Endothelial cell of umbilical vein (primary cell): ENCODE measurements around the gene CHSY3. TPM values are rescaled to one million over a fixed set of nuclear protein-coding genes. Genes with fewer than 3 reads are reported as not detected.

Experiments used
- BruUV-seq: library from RNA; stranded (reverse); fragments of 400-500 nt; replicated peaks from 2 replicates; lab custom pipeline; 2021; lab: Mats Ljungman, UMichigan
- CTCF ChIA-PET: fragments of 300-600, 350-600 bp; sonication (Branson Sonifier 250); formaldehyde crosslinking; loops from one replicate; lab custom pipeline; 2021; ENCODE audit warnings: antibody characterized with exemption, inconsistent platforms; lab: Charles Lee
- POLR2A ChIA-PET: fragments of 300-600, 350-600 bp; sonication (Branson Sonifier 250); formaldehyde crosslinking; loops from one replicate; lab custom pipeline; 2021; ENCODE audit warnings: antibody characterized with exemption, inconsistent platforms; lab: Charles Lee
- DNase-seq: peaks from one replicate; pipeline ENCODE4 v3.0.0-alpha.2; 2011; ENCODE audit warnings: low read depth, low spot score
- FAIRE-seq: peaks from 2 replicates; lab custom pipeline; 2011; peaks lifted over from hg19 to GRCh38; lab: Jason Lieb, UNC
- H2AFZ ChIP-seq: 2 replicates; pipeline ENCODE4 v1.6.0; 2012; ENCODE audit warnings: low read depth, low read length, control low read depth, inconsistent platforms
- H3K27ac ChIP-seq: 2 replicates; pipeline ENCODE4 v1.5.1; 2011; ENCODE audit warnings: low read depth, mild to moderate bottlenecking, control low read depth, low read length, moderate library complexity; ENCODE audit not compliant: insufficient read depth
- H3K27me3 ChIP-seq, 2 experiments: 2 replicates each; pipeline versions ENCODE4 v1.6.0 to v1.6.1; 2011; ENCODE audit warnings: low read length in 2 of 2, mixed read lengths in 1 of 2; ENCODE audit not compliant: control insufficient read depth in 2 of 2, insufficient read depth in 2 of 2
- H3K36me3 ChIP-seq, 2 experiments: 2 replicates in 1 of 2; 3 replicates in 1 of 2; pipeline ENCODE4 v1.5.1; 2011; ENCODE audit warnings: low read length in 2 of 2, mild to moderate bottlenecking in 1 of 2, moderate library complexity in 1 of 2; ENCODE audit not compliant: control insufficient read depth in 2 of 2, insufficient read depth in 2 of 2; ENCODE audit errors: extremely low read depth in 1 of 2
- H3K4me1 ChIP-seq: 3 replicates; pipeline ENCODE4 v1.5.1; 2011; ENCODE audit warnings: mild to moderate bottlenecking, low read length; ENCODE audit not compliant: control insufficient read depth, insufficient read depth; ENCODE audit errors: extremely low read depth
- H3K4me2 ChIP-seq: 2 replicates; pipeline ENCODE4 v1.6.1; 2011; ENCODE audit warnings: low read length, control low read depth, mixed read lengths; ENCODE audit not compliant: insufficient read depth
- H3K4me3 ChIP-seq, 3 experiments: fragments of 200-600 bp in 1 of 3; sonication (generic), shearing (Covaris generic) in 1 of 3; replicated peaks in 1 of 3; 2 replicates each; pipeline ENCODE4 v1.5.1; 2011 to 2016; ENCODE audit warnings: control low read depth in 3 of 3, low read length in 3 of 3, mild to moderate bottlenecking in 2 of 3, inconsistent platforms in 1 of 3, low read depth in 1 of 3, moderate library complexity in 1 of 3; ENCODE audit not compliant: insufficient read depth in 1 of 3
- H3K79me2 ChIP-seq: 2 replicates; pipeline ENCODE4 v1.6.0; 2012; ENCODE audit warnings: low read length, inconsistent platforms; ENCODE audit not compliant: control insufficient read depth, insufficient read depth
- H3K9ac ChIP-seq: replicated peaks from 2 replicates; pipeline ENCODE3; 2011; ENCODE audit warnings: low read length, control low read depth; ENCODE audit not compliant: insufficient read depth; ENCODE audit errors: extremely low read depth
- H3K9me1 ChIP-seq: replicated peaks from 3 replicates; pipeline ENCODE4 v1.6.0; 2011; ENCODE audit warnings: mild to moderate bottlenecking, low read length; ENCODE audit not compliant: control insufficient read depth, insufficient read depth; ENCODE audit errors: extremely low read depth
- H3K9me3 ChIP-seq: replicated peaks from 2 replicates; pipeline ENCODE4 v1.5.1; 2012; ENCODE audit warnings: low read length, inconsistent platforms; ENCODE audit not compliant: control insufficient read depth, insufficient read depth
- H4K20me1 ChIP-seq: replicated peaks from 2 replicates; pipeline ENCODE3; 2011; ENCODE audit warnings: mild to moderate bottlenecking, low read length; ENCODE audit not compliant: control insufficient read depth, insufficient read depth; ENCODE audit errors: extremely low read depth
- EZH2 ChIP-seq: IDR thresholded peaks from 2 replicates; pipeline ENCODE4 v1.6.1; 2012; ENCODE audit warnings: borderline replicate concordance, low read depth, mild to moderate bottlenecking, moderate library complexity, low read length, inconsistent platforms; ENCODE audit not compliant: severe bottlenecking
- JUN ChIP-seq: IDR thresholded peaks from 2 replicates; pipeline ENCODE4 v1.6.1; 2011; ENCODE audit warnings: borderline replicate concordance, low read depth; ENCODE audit not compliant: insufficient read length, insufficient read depth
- MYC ChIP-seq: IDR thresholded peaks from one replicate; pipeline ENCODE4 v1.6.1; 2011; ENCODE audit warnings: mild to moderate bottlenecking, low read depth, low read length
- POLR2AphosphoS5 ChIP-seq: IDR thresholded peaks from 2 replicates; pipeline ENCODE4 v1.6.1; 2012; ENCODE audit warnings: low read depth, mild to moderate bottlenecking, control low read depth, low read length, moderate library complexity; ENCODE audit not compliant: insufficient read depth
- dilution Hi-C: fragments of 300-500 bp; cut with MboI; formaldehyde crosslinking; loops from one replicate; pipeline ENCODE4 v1.15.0; 2019; ENCODE audit warnings: low sequenced_read_pairs; ENCODE audit not compliant: extremely low pct_ligation_motif_present
- intact Hi-C: fragments of 100-400 bp; cut with micrococcal nuclease; formaldehyde crosslinking; loops from one replicate; pipeline ENCODE4 v1.10.0; 2022
- polyA plus RNA-seq, 4 experiments: library from polyadenylated mRNA; depleted of rRNA in 3 of 4; stranded (reverse) in 3 of 4; unstranded in 1 of 4; fragments of >200 nt; gene quantifications; 2 replicates each; pipeline versions ENCODE4 v1.2.1 to v1.2.3, GENCODE V29; 2011 to 2012; ENCODE audit warnings: missing spikeins in 1 of 4
- total RNA-seq: library from RNA; stranded (reverse); gene quantifications from 2 replicates; pipeline ENCODE4 v1.2.3, GENCODE V29; 2021
- TF ChIP-seq, protein P1 (sequence below), 2 donors: IDR thresholded peaks; 1 replicate in 1 of 2; 2 replicates in 1 of 2; pipeline ENCODE4 v1.5.1; 2011; ENCODE audit warnings: low read length in 2 of 2, mild to moderate bottlenecking in 2 of 2, moderate library complexity in 2 of 2, control low read depth in 1 of 2, inconsistent platforms in 1 of 2, low read depth in 1 of 2; ENCODE audit not compliant: insufficient read depth in 1 of 2; ENCODE audit errors: extremely low read depth in 1 of 2
- TF ChIP-seq, protein P2 (sequence below): IDR thresholded peaks from 2 replicates; pipeline ENCODE4 v1.6.1; 2011; ENCODE audit not compliant: insufficient read depth, insufficient read length

Gene CHSY3
- total and polyA plus RNA-seq, 2 donors (not counting 3 experiments of a cell fraction or from before 2014, with no cell fraction given) = 2.2 to 8.4 TPM

DNA sequence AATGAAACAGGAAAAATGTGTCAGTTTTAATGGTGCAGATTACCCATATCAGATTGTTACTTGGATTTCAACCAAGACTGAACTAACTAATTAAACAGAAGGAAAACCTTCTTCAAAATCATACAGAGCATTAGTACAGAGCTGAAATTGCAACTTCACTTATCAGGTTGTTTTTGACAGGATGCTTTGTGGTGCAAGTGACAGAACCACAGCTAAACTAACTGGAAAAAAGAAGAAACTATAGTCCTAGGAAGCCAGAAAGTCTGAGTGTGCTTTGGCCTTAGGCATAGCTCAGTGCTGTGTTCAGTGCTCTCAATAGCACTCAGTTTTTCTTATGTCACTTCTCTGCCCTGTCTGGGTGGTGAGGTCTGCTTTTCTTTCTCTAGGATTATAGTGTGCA lies 267.4 kb downstream of the CHSY3 start:
- Histone ChIP-seq H3K4me2 (no peak overlapping the region), H3K4me3 (no peak overlapping the region), H3K9ac (no peak overlapping the region), H3K27me3 (no peaks in the 10 kb centered on the region), H3K4me1 (no peaks in the 10 kb centered on the region), H3K9me1 (no peaks in the 10 kb centered on the region), H4K20me1 (no peaks in the 10 kb centered on the region), H3K79me2 (no peaks in the 10 kb centered on the region), H3K27ac (no peak overlapping the region), H3K36me3 (no peaks in the 10 kb centered on the region), H3K9me3 (no peaks in the 10 kb centered on the region), H2AFZ (no peak overlapping the region)
- no TSS peak for BruUV-seq
- CTCF ChIA-PET = interaction anchor here (1.1 kb wide), 1 partner anchor 30 kb away, joined by 5 read pairs; no protein-coding TSS in a partner anchor
- DNase-seq = peak; percentile 6
- dilution Hi-C loops (no loop called here), intact Hi-C loops (no loop called here)
- TF ChIP-seq EZH2 = no peak
- TF ChIP-seq POLR2AphosphoS5 = no peak
- POLR2A ChIA-PET = no interaction called here
- no peak for FAIRE-seq

- Histone ChIP-seq H4K20me1 (no peaks in the 10 kb centered on the region), H3K9me1 (no peaks in the 10 kb centered on the region), H3K27ac (no peak overlapping the region), H3K4me1 (no peaks in the 10 kb centered on the region), H3K4me2 (no peak overlapping the region), H3K9ac (no peak overlapping the region), H3K36me3 (no peaks in the 10 kb centered on the region), H3K27me3 (no peaks in the 10 kb centered on the region), H3K79me2 (no peaks in the 10 kb centered on the region), H2AFZ (no peak overlapping the region), H3K9me3 (no peaks in the 10 kb centered on the region), H3K4me3 (no peak overlapping the region)
- CTCF ChIA-PET = no interaction called here
- DNase-seq (no peak), FAIRE-seq (no peak)
- dilution Hi-C loops = no loop called here
- intact Hi-C loops = no loop called here
- BruUV-seq = no TSS peak
- POLR2A ChIA-PET = no interaction called here
- TF ChIP-seq, protein P1, sequence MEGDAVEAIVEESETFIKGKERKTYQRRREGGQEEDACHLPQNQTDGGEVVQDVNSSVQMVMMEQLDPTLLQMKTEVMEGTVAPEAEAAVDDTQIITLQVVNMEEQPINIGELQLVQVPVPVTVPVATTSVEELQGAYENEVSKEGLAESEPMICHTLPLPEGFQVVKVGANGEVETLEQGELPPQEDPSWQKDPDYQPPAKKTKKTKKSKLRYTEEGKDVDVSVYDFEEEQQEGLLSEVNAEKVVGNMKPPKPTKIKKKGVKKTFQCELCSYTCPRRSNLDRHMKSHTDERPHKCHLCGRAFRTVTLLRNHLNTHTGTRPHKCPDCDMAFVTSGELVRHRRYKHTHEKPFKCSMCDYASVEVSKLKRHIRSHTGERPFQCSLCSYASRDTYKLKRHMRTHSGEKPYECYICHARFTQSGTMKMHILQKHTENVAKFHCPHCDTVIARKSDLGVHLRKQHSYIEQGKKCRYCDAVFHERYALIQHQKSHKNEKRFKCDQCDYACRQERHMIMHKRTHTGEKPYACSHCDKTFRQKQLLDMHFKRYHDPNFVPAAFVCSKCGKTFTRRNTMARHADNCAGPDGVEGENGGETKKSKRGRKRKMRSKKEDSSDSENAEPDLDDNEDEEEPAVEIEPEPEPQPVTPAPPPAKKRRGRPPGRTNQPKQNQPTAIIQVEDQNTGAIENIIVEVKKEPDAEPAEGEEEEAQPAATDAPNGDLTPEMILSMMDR (IDR thresholded peaks at IDR 0.05; ENCODE audit: extremely low read depth in 1 of 2, insufficient read depth in 1 of 2, low read depth in 1 of 2, low read length in 2 of 2) = no peak
- no peak for TF ChIP-seq MYC
- TF ChIP-seq, protein P2, sequence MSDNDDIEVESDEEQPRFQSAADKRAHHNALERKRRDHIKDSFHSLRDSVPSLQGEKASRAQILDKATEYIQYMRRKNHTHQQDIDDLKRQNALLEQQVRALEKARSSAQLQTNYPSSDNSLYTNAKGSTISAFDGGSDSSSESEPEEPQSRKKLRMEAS = no peak
- TF ChIP-seq JUN = no peak
- no peak for TF ChIP-seq POLR2AphosphoS5
These were observed 278.9 kb downstream of the CHSY3 start for GRCh38 chr5:130183115-130183514.
